ENCODE data around the gene PIGQ.

The PIGQ gene

DNA sequence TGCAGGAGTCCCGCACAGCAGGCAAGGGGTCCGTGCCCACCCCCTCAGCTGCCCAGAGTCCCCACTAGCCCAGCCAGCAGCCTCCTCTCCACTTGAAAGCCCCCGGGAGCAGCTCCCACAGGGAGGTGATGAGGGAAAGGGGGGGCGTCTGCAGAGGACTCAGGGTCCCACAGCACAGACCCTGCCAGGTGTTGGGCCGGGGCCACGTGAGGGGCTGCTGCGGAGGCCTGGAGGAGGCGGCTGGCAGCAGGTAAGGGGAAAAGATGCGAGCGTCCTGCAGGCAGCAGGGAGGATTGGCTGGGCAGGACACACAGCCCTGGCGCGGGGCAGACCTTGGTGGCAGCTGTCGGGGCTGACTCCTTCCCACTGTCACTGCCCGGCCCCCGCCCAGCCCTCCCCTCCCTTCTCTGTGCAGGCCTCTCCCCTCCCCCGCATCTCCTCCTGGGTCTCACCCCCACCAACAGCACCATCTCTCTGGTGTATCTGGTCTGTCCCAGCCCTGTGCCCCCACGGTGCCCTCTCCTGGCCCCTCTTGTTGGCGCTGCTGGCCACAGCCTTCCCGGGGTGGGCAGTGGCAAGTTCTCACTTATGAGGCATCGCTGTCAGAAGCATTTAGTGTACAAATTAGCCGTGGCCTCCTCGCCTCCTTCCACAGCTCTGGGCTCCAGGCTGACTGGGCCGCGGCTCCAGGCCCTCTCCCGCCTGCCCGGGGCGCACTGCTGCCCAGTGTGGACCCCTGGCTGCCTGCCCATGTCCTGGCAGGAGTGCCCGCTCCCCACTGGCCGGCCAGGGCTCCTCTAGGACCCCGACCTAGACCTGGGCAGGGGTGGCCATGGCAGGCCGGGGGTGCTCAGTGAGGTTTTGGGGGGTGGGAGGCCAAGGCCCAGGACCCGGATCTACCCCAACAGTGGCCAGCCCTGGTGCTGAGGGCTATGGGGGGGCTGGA is 14.0 kb upstream of the PIGQ start:
- DNase-seq (ENCODE audit: low spot score), result no peak

DNA sequence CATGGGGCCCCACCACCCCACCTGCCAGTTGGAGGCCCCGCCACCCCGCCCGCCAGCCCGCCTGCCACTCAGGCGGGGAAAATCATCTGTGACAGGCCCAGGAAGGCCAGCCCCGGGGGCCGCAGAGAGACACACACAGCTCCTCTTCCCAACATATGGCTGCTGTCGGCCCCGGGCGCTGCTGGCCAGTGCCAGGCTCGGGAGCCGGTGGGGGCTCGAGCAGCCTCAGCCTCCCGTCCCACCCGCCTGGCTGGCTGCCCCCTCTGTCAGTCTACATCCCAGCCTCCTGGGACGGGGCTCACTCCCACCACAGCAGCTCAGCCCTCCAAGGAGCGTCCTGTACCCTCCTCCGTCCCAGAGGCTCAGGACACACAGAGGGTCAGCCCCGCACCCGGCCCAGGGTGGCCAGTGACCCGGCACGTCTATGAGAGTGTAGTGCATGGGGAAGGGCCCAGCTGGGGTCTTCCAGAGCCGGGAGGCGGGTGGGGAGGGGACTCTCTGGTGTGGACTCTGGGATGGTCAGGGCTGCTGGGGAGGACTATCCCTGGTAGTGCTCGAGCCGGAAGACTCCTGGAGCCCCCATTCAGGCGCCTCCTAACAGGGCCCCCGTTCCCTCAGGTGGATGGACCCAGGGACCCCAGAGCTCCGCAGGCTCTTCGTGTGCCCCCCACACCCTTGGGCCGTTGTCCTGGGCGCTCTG is 13.1 kb upstream of the PIGQ start:
- no peak for DNase-seq (ENCODE audit: low spot score)

GRCh38 chr16:557463-558297 is 12.1 kb upstream of the PIGQ start:
- no peak for DNase-seq (ENCODE audit: low spot score)

DNA sequence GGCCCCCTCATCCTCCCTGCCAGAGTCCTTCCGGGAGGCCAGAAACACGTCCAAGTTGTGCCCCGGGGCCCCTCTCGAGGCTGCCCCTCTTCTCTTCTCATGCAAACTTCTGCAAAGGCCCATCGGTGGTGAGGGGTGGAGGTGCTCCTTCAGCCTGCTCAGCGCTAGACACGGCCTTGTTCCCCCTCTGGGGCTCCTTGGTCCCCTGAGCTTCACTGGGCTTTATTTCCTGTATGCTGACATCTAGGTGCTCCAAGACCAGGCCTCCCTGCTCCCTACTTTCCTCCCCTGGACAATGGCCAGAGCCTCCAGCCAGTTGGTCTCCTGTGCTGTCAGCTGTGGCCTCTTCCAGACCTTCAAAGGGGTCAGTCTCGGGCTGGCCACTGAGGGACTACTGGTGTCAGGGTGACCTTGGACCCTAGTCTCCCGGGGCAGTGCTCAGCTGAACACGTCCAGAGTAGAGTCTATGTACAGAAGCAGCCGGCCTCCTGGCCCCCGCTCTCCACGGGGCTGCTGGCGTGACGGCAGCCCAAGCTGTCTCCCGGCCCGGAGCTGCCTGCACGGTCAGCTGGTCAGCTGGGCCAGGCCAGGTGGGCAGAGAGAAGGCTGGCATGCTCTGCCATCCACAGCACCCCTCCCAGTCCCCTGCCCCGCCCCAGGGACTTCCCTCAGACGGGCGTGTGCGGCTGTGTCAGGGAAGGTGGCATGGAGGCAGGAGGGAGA is 11.3 kb upstream of the PIGQ start:
- DNase-seq (ENCODE audit: low spot score), result peak; percentile 19

GRCh38 chr16:559021-559380 is 10.8 kb upstream of the PIGQ start:
- DNase-seq (ENCODE audit: low spot score), result no peak

- no peak for DNase-seq (ENCODE audit: low spot score)
These were observed 10.2 kb upstream of the PIGQ start for GRCh38 chr16:559411-560203.

DNA sequence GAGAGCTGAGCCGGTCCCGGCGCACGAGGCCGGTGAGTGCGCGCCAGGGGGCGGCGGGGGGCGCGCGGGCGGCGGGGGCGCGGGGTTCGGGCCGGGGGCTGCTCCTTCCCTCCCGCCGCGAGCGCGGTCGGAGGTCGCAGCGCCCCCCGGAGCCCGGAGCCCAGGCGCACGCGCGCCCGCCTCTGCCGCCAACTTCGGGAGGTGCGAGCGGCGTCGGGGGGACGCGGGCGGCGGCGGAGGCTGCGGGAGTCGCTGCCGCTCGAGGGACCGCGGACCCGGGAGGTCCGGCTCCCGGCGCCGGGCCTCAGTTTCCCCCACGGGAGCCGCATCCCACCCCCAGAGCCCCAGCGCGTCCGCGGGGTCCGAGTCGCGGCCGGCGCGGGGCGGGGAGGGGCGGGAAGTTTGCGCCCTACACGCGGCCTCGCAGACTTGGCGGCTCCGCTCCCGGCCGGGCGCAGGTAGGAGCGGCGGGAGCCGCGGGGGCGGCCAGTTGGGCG is 9.5 kb upstream of the PIGQ start, which contains the start of gene PRR35:
TSS of gene PRR35 (plus strand) at position 191 of the 497 bp plus-strand sequence. CDS start 2,901 bp downstream, outside the sequence.
- DNase-seq (ENCODE audit: low spot score), result no peak

DNA sequence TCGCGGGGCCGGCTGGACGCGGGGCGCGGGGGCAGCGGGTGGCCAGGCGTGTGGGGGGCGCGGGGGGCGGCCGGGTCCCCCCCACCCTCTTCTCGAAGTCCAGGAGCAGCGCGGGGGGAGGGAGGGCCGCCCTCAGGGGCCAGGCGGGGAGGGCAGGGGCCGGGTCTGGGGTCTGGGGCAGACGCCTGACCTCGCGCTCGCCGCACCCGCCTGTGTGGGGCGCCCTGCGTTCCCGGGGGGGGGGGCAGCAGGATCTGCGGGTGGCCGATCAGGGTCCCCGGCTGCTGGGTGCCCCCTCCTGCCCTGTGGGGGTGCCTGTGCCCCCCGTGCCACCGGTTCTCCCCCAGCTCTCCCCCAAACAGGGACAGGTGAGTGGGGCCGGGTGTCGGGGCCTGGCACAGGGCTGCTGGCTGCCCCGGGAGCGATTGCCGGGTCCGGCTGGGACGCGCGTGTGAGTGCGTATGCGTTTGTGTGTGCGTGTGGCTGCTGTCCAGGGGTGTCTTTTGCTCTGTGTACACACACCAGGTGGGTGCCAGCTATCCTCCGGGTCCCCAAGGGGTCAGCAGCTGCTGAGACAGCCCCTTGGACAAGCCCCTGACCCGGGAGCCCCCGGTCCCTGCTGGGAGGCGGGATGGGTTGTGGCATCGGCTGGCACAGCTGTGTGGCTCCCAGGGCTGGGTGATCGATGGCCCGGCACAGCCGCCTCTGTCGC is 8.9 kb upstream of the PIGQ start:
- DNase-seq (ENCODE audit: low spot score), result no peak

GRCh38 chr16:561413-561794 is 8.4 kb upstream of the PIGQ start:
- DNase-seq (ENCODE audit: low spot score), result no peak

DNA sequence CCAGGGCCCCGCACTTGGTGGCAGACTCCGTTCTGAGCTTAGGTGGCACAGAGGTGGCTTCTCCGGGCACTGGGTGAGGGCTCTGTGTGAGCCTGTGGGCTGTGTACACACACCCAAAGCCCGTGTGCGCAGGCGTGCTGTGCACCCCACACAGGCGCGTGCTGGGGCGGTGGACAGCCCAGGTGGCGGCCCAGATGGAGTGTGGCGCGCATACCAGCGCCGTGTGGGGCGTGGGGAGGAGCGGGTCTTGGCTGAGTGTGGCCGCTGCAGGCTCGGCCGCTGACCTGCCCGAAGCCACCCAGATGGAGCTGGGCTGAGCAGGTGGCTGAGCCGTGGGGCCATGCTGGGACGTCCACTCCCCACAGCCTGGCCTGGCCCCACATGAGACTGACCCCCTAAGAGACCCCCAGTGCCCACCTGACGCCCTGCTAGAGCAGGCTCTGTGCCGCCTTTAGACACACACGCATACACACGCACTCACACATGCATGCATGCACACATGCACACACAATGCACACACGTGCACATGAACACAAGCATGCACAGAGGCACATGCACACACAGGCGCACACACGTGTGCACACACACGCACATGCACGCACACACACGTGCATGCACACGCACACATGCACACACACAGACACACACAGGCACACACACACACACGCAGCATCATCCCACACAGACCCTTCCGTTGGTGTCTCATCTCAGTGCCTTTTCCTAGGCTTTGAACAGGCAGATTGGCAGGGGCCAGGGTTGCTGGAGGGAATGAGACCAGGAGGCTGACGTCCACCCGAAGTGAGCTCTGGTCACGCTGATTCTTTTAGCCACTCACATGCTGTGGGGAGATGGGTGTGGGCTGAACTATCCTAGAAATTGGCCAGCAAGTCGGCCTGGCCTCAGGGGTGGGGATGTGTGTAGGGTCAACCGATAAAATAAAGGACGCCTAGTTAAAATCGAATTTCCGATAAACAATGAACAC is 7.5 kb upstream of the PIGQ start:
- no peak for DNase-seq (ENCODE audit: low spot score)

GRCh38 chr16:563072-563644 is 6.6 kb upstream of the PIGQ start:
- DNase-seq (ENCODE audit: low spot score), result no peak

GRCh38 chr16:564690-565418 is 4.9 kb upstream of the PIGQ start:
- no peak for DNase-seq (ENCODE audit: low spot score)

GRCh38 chr16:565419-566330 is 4.1 kb upstream of the PIGQ start:
- DNase-seq (ENCODE audit: low spot score), result no peak

- peak; percentile 42 for DNase-seq (ENCODE audit: low spot score)
These were observed 3.0 kb upstream of the PIGQ start, which contains the start of gene NHLRC4 for GRCh38 chr16:566475-567372. TSS of gene NHLRC4 (plus strand) at chr16:567005. CDS start at chr16:568048, 1,043 bp downstream.
